GM18517 (cell line): ENCODE data around the gene FAM131C.
"Not testable (repeated sequence)": the region's sequence is repeated elsewhere in the genome, so short reads cannot be mapped to it uniquely, and the experiment has no call there.

Source experiments
- ATAC-seq: cut with Tn5 transposase; IDR thresholded peaks from one replicate; pipeline ENCODE4 v1.9.1; 2021; ENCODE audit warnings: mild to moderate bottlenecking, moderate library complexity; ENCODE audit not compliant: unreplicated experiment

Gene FAM131C

GRCh38 chr1:16061989-16062686, 11.3 kb downstream of the FAM131C start:
- ATAC-seq = not testable (repeated sequence)

GRCh38 chr1:16061266-16061665, 12.2 kb downstream of the FAM131C start:
- ATAC-seq = no peak

DNA sequence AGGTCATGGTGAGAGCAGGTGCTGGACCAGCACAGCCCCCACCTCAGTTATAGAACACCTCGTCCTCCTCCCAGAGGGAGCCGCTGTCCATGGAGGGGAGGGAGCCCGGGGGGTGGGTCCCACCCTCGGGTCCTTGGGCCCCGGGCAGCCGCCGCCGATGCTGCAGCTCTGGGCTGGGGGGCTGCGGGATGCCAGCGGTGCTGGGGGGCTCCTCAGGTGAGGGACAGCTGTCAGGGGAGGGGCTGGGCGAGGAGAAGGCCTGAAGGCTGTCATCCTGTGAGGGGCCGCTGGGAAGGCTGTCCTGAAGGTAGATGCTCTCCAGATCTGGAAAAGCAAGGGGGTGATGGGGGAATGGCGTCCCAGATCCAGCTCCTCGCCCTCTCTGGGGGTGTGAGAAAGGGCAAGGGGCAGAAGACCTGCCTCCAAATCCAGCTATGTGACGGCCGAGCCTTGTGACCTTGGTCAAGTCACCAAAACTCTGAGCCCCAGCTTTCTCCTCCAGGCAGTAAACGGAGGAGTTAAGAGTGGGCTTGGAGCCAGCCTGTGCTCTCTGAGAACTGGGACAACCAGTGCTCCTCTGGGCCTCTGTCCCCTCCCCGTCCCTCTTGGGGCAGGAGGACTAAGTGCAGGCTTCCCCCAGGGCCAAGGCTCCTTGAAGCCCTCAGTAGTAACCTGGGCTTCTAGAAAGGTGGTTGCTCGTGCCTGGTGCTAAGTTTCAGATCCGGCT, 14.9 kb downstream of the FAM131C start:
- ATAC-seq = not testable (repeated sequence)

GRCh38 chr1:16057314-16057915, 16.0 kb downstream of the FAM131C start:
- ATAC-seq = not testable (repeated sequence)

DNA sequence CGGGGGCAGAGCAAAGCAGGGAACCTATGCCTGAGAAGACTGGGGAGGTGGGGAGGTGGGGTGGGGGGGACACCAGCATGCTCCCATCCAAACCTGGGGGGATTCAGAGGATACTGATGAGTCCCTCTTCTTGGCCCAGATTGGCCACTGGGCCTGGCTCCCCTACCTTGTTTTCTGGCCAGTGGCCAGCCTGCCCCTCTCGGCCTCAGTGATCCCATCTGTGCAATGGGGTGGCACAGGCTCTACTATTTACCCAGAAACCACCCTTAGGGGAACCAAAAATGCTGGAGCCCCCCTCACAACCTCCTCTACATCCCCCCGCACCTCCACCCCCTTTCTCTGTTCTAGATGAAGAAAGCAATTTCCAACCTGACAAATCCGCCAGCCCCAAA, 16.9 kb downstream of the FAM131C start:
- ATAC-seq = not testable (repeated sequence)

DNA sequence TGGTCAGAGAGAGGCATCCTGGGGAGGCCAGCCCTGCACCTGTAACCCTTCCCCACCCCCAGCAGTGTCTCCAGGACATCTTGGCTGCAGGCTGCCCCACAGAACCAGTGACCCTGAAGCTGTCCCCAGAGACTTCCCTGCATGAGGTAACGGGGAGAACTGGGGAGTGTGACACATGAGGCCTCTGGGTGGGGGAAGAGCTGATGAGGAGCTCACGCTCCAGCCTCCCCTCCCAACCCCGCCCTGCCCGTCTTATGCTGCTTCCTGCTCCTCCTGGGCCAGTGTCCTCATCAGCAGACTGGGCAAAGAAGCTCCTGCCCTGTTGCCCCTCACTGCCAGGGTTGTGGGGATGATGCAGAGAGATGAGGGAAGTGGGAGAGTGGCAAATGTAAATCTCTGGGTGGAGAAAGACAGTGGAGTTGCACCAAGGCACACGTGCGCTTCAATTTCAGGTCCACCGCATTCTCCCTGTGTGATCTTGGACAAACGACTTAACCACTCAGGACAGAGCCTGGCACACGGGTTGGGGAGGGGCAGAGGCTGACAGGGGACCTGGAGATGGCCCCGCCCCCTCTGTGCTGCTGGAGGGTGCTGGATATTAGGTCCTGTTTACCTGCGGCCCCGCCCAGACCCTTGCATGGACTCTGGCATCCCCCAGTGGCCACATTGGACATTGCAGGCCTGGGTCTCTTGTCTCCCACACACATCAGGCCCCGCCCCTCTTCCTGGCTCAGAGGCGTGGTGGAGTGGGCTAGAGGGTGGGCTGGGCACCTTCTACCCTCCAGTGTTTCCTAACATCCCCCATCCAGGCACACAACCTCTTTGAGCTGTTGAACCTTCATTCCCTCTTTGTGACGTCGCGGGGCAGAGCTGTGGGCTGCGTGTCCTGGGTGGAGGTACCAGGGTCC, 17.6 kb downstream of the FAM131C start:
- ATAC-seq = no peak

- no peak for ATAC-seq
These were observed 18.6 kb downstream of the FAM131C start for GRCh38 chr1:16054598-16055540.

GRCh38 chr1:16053781-16054502, 19.5 kb downstream of the FAM131C start:
- no peak for ATAC-seq

DNA sequence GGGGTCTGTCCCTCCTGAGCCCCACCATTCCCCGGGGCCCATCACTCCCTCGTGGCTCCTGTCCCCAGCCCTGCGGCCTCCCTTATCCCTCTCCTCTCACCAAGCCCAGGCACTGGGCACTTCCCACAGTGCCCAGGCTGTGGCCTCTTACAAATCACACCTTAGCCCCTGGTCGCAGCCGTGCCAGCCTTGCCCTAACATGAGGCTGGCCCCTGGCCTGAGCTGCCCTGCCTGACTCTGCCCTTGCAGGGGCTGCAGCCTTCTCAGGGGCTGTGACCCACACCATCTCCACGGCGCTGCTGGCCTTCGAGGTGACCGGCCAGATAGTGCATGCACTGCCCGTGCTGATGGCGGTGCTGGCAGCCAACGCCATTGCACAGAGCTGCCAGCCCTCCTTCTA, 21.5 kb downstream of the FAM131C start:
- not testable (repeated sequence) for ATAC-seq

DNA sequence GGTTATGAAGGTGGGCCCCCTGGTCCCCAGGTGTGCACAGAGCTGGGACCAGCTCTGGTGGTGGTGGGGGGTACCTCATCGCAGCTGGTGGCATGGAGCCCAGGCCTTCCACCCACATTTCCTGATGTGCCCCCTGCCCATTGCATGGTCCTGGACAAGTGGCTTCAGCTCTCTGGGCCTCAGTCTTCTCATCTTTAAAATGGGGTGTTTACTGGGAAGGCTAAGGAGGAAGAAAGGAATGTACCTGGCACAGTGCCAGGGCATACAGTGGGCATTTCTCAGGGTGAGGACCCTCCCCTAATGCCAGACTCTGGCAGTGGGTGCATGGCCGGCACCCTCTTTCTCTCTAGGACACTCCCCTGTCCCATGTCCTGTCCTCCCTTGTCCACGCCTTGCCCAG, 22.4 kb downstream of the FAM131C start:
- no peak for ATAC-seq

DNA sequence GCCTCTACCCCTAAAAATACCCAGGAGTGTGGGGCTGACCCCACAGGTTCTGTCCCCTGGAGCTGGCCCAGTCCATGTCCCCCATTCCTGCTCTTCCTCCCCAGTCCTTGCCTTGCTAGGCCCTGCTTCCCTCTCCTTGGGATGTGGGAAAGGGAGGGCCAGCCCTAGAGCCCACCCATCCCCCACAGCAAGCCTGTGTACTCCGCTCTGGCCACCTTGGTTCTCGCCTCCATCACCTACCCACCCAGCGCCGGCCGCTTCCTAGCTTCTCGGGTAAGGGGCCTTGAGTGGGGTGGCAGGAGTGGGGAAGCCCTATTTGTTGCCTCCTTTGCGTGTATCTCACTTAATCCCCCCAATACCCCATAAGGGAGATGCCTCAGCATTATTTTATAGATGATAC, 23.1 kb downstream of the FAM131C start:
- ATAC-seq = no peak

- no peak for ATAC-seq
These were observed 24.8 kb downstream of the FAM131C start for GRCh38 chr1:16048573-16049189.

DNA sequence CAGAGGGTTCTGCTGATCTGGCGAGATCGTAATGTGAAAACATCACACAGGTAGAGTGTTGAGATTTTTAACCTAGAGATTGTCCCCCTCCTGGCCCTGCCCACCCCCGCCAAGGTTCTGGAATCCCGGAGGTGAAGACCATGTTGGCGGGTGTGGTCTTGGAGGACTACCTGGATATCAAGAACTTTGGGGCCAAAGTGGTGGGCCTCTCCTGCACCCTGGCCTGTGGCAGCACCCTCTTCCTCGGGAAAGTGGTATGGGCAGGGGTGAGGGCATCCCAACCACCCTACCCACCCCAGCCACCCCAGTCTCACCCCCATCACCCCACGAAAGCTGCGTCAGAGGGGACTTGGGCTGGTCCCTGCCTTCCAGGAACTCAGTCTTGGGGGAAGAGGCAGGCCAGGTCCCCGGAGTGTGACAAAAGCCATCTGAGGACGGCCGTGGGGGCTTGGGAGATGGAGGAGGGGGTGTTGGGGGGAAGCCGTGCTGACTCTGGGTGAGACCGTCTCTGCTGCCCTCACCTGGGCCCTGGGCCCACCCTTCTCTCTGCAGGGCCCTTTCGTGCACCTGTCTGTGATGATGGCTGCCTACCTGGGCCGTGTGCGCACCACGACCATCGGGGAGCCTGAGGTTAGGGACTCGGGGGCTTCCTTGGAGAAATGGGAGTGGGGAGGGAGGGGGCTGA, 25.5 kb downstream of the FAM131C start:
- ATAC-seq = no peak

GRCh38 chr1:16046842-16047241, 26.6 kb downstream of the FAM131C start:
- no peak for ATAC-seq

DNA sequence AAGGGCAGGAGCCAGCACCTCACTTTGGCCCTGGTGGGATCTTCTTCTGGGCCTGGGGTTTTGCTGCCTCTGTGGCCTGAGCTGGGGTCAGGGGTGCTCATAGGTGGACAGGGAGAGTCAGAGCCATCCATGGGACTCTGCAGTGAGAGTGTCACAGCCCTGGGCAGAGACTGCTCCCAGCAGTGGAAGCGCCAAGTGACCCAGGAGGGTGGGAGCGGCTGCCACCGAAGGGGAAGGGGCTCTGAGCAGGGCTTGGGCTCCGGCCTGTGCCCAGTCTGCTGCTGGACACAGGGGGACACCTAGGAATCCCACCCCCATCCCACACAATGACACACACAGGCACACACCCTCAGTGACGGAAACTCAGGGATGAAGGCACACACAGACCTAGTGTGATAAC, 29.5 kb downstream of the FAM131C start:
- no peak for ATAC-seq

- ATAC-seq = no peak
These were observed 29.9 kb downstream of the FAM131C start, which contains the start of gene CLCNKB for GRCh38 chr1:16043521-16043920. Gene CLCNKB, plus strand, starts transcription at chr1:16043782. Its CDS starts 711 bp downstream, at chr1:16044493.

DNA sequence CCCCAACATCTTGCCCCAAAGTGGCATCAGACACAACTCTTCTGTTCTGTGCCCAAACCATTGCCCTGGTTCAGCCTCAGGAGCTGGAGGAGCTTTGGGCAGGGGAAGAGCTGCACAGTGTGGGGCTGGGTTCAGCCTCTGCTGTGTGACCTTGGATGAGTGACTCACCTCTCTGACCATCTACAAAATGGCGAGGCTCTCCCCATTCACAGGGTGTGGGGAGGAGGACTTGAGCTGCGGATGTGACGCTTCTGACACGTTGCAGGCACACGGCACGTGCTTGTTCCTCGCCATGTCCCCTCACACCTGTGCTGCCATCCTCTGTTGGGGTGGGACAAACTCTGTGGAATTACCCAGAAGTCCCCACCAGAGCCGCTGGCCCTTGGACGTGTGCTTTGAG, 30.8 kb downstream of the FAM131C start:
- not testable (repeated sequence) for ATAC-seq

GRCh38 chr1:16042096-16042495, 31.4 kb downstream of the FAM131C start:
- no peak for ATAC-seq
